Measurements from ENCODE around the gene HOXA1.

GRCh38 chr7:27144781-27145164, 49.0 kb upstream of the HOXA1 start:
- TF ChIP-seq CREB1 (IDR thresholded peaks at IDR 0.05) (no peak), TAF1 (IDR thresholded peaks at IDR 0.05; ENCODE audit: low read depth, low read length) (no peak), EZH2 (IDR thresholded peaks at IDR 0.05; ENCODE audit: low read depth, low read length, severe bottlenecking) (no peak)
- TF ChIP-seq, protein P1, sequence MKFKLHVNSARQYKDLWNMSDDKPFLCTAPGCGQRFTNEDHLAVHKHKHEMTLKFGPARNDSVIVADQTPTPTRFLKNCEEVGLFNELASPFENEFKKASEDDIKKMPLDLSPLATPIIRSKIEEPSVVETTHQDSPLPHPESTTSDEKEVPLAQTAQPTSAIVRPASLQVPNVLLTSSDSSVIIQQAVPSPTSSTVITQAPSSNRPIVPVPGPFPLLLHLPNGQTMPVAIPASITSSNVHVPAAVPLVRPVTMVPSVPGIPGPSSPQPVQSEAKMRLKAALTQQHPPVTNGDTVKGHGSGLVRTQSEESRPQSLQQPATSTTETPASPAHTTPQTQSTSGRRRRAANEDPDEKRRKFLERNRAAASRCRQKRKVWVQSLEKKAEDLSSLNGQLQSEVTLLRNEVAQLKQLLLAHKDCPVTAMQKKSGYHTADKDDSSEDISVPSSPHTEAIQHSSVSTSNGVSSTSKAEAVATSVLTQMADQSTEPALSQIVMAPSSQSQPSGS (IDR thresholded peaks at IDR 0.05; ENCODE audit: low read length), result no peak
- TF ChIP-seq, protein P2, sequence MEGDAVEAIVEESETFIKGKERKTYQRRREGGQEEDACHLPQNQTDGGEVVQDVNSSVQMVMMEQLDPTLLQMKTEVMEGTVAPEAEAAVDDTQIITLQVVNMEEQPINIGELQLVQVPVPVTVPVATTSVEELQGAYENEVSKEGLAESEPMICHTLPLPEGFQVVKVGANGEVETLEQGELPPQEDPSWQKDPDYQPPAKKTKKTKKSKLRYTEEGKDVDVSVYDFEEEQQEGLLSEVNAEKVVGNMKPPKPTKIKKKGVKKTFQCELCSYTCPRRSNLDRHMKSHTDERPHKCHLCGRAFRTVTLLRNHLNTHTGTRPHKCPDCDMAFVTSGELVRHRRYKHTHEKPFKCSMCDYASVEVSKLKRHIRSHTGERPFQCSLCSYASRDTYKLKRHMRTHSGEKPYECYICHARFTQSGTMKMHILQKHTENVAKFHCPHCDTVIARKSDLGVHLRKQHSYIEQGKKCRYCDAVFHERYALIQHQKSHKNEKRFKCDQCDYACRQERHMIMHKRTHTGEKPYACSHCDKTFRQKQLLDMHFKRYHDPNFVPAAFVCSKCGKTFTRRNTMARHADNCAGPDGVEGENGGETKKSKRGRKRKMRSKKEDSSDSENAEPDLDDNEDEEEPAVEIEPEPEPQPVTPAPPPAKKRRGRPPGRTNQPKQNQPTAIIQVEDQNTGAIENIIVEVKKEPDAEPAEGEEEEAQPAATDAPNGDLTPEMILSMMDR (IDR thresholded peaks at IDR 0.05; ENCODE audit: control extremely low read depth in 1 of 3, insufficient read depth in 1 of 3, low read depth in 1 of 3, low read length in 3 of 3), result no peak
